IMR-90 (cell line): ENCODE data around the gene TRA2B. TPM values are rescaled to one million over a fixed set of nuclear protein-coding genes. Genes with fewer than 3 reads are reported as not detected.

ENCODE experiments used
- ATAC-seq: fragments of 200-7000 bp; cut with Tn5 transposase; 2 replicates; pipeline ENCODE4 v1.9.1; 2020; ENCODE audit warnings: low read depth, mild to moderate bottlenecking, moderate library complexity
- BruUV-seq: library from RNA; stranded (reverse); fragments of 400-500 nt; replicated peaks from 2 replicates; lab custom pipeline; 2021; lab: Mats Ljungman, UMichigan
- CTCF ChIA-PET: fragments of 300-600 bp; formaldehyde crosslinking; extraction: SDS; loops from one replicate; lab custom pipeline; 2021; ENCODE audit warnings: antibody characterized with exemption; lab: Yijun Ruan, JAX
- POLR2A ChIA-PET: fragments of 300-600 bp; sonication (Branson Sonifier 250); formaldehyde crosslinking; loops from one replicate; lab custom pipeline; 2022; ENCODE audit warnings: antibody characterized with exemption; ENCODE audit not compliant: unreplicated experiment; lab: Charles Lee
- DNase-seq: peaks from one replicate; pipeline ENCODE4 v3.0.0; 2013
- H2AFZ ChIP-seq: replicated peaks from 2 replicates; pipeline ENCODE3; 2013; ENCODE audit warnings: low read length, mild to moderate bottlenecking; ENCODE audit not compliant: poor library complexity
- H2AK5ac ChIP-seq: 2 replicates; pipeline ENCODE4 v1.6.1; 2013; ENCODE audit warnings: low read depth, low read length, inconsistent platforms
- H2AK9ac ChIP-seq: replicated peaks from 2 replicates; pipeline ENCODE3; 2013; ENCODE audit warnings: mild to moderate bottlenecking, low read depth, low read length, moderate library complexity; ENCODE audit not compliant: poor library complexity
- H2BK120ac ChIP-seq: 2 replicates; pipeline ENCODE4 v1.6.1; 2013; ENCODE audit warnings: low read depth, low read length, inconsistent platforms
- H2BK15ac ChIP-seq: 3 replicates; pipeline ENCODE4 v1.6.1; 2013; ENCODE audit warnings: low read depth, low read length, inconsistent platforms
- H2BK20ac ChIP-seq: 2 replicates; pipeline ENCODE4 v1.6.1; 2013; ENCODE audit warnings: low read depth, mild to moderate bottlenecking, inconsistent platforms, low read length, moderate library complexity
- H2BK5ac ChIP-seq: 2 replicates; pipeline ENCODE4 v1.6.1; 2013; ENCODE audit warnings: mild to moderate bottlenecking, low read depth, low read length, inconsistent platforms; ENCODE audit not compliant: poor library complexity, severe bottlenecking
- H3K14ac ChIP-seq: replicated peaks from 2 replicates; pipeline ENCODE4 v1.6.1; 2013; ENCODE audit warnings: low read depth, low read length, inconsistent platforms
- H3K18ac ChIP-seq: 2 replicates; pipeline ENCODE4 v1.6.1; 2013; ENCODE audit warnings: low read depth, low read length, control low read depth
- H3K23ac ChIP-seq: 2 replicates; pipeline ENCODE4 v1.6.1; 2013; ENCODE audit warnings: low read depth, low read length, inconsistent platforms
- H3K27ac ChIP-seq: 2 replicates; pipeline ENCODE4 v1.5.1; 2013; ENCODE audit warnings: mild to moderate bottlenecking, control low read depth, low read length; ENCODE audit not compliant: insufficient read depth
- H3K27me3 ChIP-seq: 2 replicates; pipeline ENCODE4 v1.6.1; 2013; ENCODE audit warnings: low read length; ENCODE audit not compliant: control insufficient read depth, insufficient read depth
- H3K36me3 ChIP-seq: 2 replicates; pipeline ENCODE4 v1.6.1; 2013; ENCODE audit warnings: low read length, mixed read lengths; ENCODE audit not compliant: control insufficient read depth, insufficient read depth
- H3K4ac ChIP-seq: 2 replicates; pipeline ENCODE4 v1.6.1; 2013; ENCODE audit warnings: low read depth, low read length, inconsistent platforms
- H3K4me1 ChIP-seq: 2 replicates; pipeline ENCODE4 v1.6.1; 2013; ENCODE audit warnings: low read length, mixed read lengths; ENCODE audit not compliant: control insufficient read depth, insufficient read depth
- H3K4me2 ChIP-seq: 2 replicates; pipeline ENCODE4 v1.6.1; 2013; ENCODE audit warnings: low read depth, mild to moderate bottlenecking, control low read depth, low read length, moderate library complexity
- H3K4me3 ChIP-seq: 2 replicates; pipeline ENCODE4 v1.5.1; 2013; ENCODE audit warnings: low read depth, mild to moderate bottlenecking, control low read depth, low read length, moderate library complexity; ENCODE audit not compliant: insufficient read depth
- H3K56ac ChIP-seq: 2 replicates; pipeline ENCODE4 v1.6.1; 2013; ENCODE audit warnings: low read length, inconsistent platforms; ENCODE audit not compliant: insufficient read depth; ENCODE audit errors: extremely low read depth
- H3K79me1 ChIP-seq, 2 experiments: 2 replicates each; pipeline ENCODE4 v1.6.1; 2013; ENCODE audit warnings: low read length in 2 of 2, inconsistent platforms in 1 of 2, low read depth in 1 of 2
- H3K9ac ChIP-seq: 2 replicates; pipeline ENCODE4 v1.6.1; 2013; ENCODE audit warnings: low read depth, low read length, control low read depth
- H3K9me1 ChIP-seq: 2 replicates; pipeline ENCODE4 v1.6.1; 2013; ENCODE audit warnings: low read length, inconsistent platforms; ENCODE audit not compliant: insufficient read depth
- H3K9me3 ChIP-seq: 2 replicates; pipeline ENCODE4 v1.6.1; 2013; ENCODE audit warnings: low read length; ENCODE audit not compliant: control insufficient read depth, insufficient read depth
- H4K20me1 ChIP-seq: 2 replicates; pipeline ENCODE4 v1.6.1; 2013; ENCODE audit warnings: low read length, inconsistent platforms; ENCODE audit not compliant: insufficient read depth
- H4K5ac ChIP-seq: 2 replicates; pipeline ENCODE4 v1.6.1; 2013; ENCODE audit warnings: mild to moderate bottlenecking, low read depth, low read length, control low read depth
- H4K8ac ChIP-seq, 2 experiments: 2 replicates each; pipeline ENCODE4 v1.6.1; 2013; ENCODE audit warnings: low read depth in 2 of 2, low read length in 2 of 2, control low read depth in 1 of 2, inconsistent platforms in 1 of 2
- H4K91ac ChIP-seq: 2 replicates; pipeline ENCODE4 v1.6.1; 2013; ENCODE audit warnings: low read depth, low read length, inconsistent platforms; ENCODE audit not compliant: insufficient read depth
- BHLHE40 ChIP-seq: fragments of 150-350 bp; IDR thresholded peaks from 2 replicates; pipeline ENCODE4 v1.6.1; 2016; ENCODE audit warnings: mild to moderate bottlenecking, low read depth, low read length
- RAD21 ChIP-seq: IDR thresholded peaks from 2 replicates; pipeline ENCODE4 v1.6.1; 2012; ENCODE audit warnings: low read length, improper control_type of control experiment
- SMC3 ChIP-seq: fragments of 150-350 bp; IDR thresholded peaks from 2 replicates; pipeline ENCODE4 v1.6.1; 2016; ENCODE audit warnings: low read depth, mild to moderate bottlenecking, antibody characterized with exemption, low read length, moderate library complexity
- WGBS, 2 experiments: methylation state at CpG; one replicate each; pipeline versions ENCODE4 v1.1.5 to v1.1.7; 2013; ENCODE audit warnings: missing lambda C conversion rate in 2 of 2; ENCODE audit not compliant: insufficient read length in 1 of 2; ENCODE audit errors: extremely low coverage in 2 of 2; 5-methylcytosine and 5-hydroxymethylcytosine counted together
- dilution Hi-C: fragments of 300-500 bp; cut with HindIII; formaldehyde crosslinking; loops from one replicate; pipeline ENCODE4 v1.14.3; 2018; ENCODE audit warnings: low sequenced_read_pairs; ENCODE audit not compliant: unreplicated experiment
- in situ Hi-C: fragments of 300-500 bp; cut with MboI; formaldehyde crosslinking; loops from 3 replicates; pipeline ENCODE4 v1.14.3; 2019; ENCODE audit warnings: low sequenced_read_pairs, inconsistent platforms, mixed read lengths
- intact Hi-C: fragments of 100-400 bp; cut with micrococcal nuclease; formaldehyde crosslinking; loops from 2 replicates; pipeline ENCODE4 v1.10.0; 2022
- polyA plus RNA-seq, 3 experiments: library from polyadenylated mRNA; depleted of rRNA; stranded (reverse); fragments of >200 nt; gene quantifications; 2 replicates each; pipeline ENCODE4 v1.2.3, GENCODE V29; 2012; ENCODE audit warnings: low replicate concordance in 1 of 3
- total RNA-seq: library from RNA; depleted of rRNA; stranded (reverse); fragments of >200 nt; gene quantifications from 2 replicates; pipeline ENCODE4 v1.2.3, GENCODE V29; 2012
- TF ChIP-seq, protein P1 (sequence below): conservative IDR thresholded peaks from 2 replicates; pipeline ENCODE4 v1.5.1; 2012; ENCODE audit warnings: mild to moderate bottlenecking, low read depth, low read length, improper control_type of control experiment

Gene TRA2B
- total and polyA plus RNA-seq, 2 of the 4 experiments (the other 2 are of a cell fraction), result 127 to 208 TPM

- in situ Hi-C loops, result loop anchor here (5.0 to 25.0 kb wide), 3 partner anchors 294 to 829 kb away; partner anchors contain the start of gene RFC4
- H3K4me1 ChIP-seq, result 0 out of 2 replicates have a peak, but pooled peaks cover 2% of the 10 kb centered on the region
- no peaks in the 10 kb centered on the region for H3K36me3 ChIP-seq
- no peak overlapping the region for H2BK20ac ChIP-seq
- H3K27ac ChIP-seq, result no peak overlapping the region
- no peak overlapping the region for H4K91ac ChIP-seq
- H2AK9ac ChIP-seq, result peak overlapping the region; percentile 29
- H4K8ac ChIP-seq, result no peak overlapping the region
- no peaks in the 10 kb centered on the region for H3K9me3 ChIP-seq
- H3K27me3 ChIP-seq, result no peaks in the 10 kb centered on the region; the same call in 1 of the 2 replicates
- no peak overlapping the region for H2BK15ac ChIP-seq
- DNase-seq (peak; percentile 62), ATAC-seq (peak; percentile 93)
- H3K14ac ChIP-seq, result no peak overlapping the region
- peak overlapping the region; percentile 58; the same call in 1 of the 2 replicates for H3K4me2 ChIP-seq
- H3K18ac ChIP-seq, result no peak overlapping the region
- H3K23ac ChIP-seq, result no peak overlapping the region
- intact Hi-C loops, result loop anchor here (1.0 to 5.0 kb wide), 6 partner anchors 125 to 634 kb away; partner anchors contain the start of gene ETV5
- no peak overlapping the region for H2BK120ac ChIP-seq
- 11% methylated on average over 7 of the region's 23 CpGs; no CpG with 5 or more reads in 1 of the 2 experiments for WGBS, 2 experiments
- no peak overlapping the region for H3K9ac ChIP-seq
- no peak overlapping the region for H3K4me3 ChIP-seq
- H2BK5ac ChIP-seq, result no peak overlapping the region
- BruUV-seq, result no TSS peak
- dilution Hi-C loops, result no loop called here
- no peaks in the 10 kb centered on the region for H3K79me1 ChIP-seq
- H4K20me1 ChIP-seq, result no peaks in the 10 kb centered on the region
- H3K9me1 ChIP-seq, result no peaks in the 10 kb centered on the region
- no peak overlapping the region for H3K4ac ChIP-seq
- TF ChIP-seq BHLHE40 (no peak), SMC3 (peak; percentile 83), RAD21 (peak; percentile 97)
- TF ChIP-seq, protein P1, sequence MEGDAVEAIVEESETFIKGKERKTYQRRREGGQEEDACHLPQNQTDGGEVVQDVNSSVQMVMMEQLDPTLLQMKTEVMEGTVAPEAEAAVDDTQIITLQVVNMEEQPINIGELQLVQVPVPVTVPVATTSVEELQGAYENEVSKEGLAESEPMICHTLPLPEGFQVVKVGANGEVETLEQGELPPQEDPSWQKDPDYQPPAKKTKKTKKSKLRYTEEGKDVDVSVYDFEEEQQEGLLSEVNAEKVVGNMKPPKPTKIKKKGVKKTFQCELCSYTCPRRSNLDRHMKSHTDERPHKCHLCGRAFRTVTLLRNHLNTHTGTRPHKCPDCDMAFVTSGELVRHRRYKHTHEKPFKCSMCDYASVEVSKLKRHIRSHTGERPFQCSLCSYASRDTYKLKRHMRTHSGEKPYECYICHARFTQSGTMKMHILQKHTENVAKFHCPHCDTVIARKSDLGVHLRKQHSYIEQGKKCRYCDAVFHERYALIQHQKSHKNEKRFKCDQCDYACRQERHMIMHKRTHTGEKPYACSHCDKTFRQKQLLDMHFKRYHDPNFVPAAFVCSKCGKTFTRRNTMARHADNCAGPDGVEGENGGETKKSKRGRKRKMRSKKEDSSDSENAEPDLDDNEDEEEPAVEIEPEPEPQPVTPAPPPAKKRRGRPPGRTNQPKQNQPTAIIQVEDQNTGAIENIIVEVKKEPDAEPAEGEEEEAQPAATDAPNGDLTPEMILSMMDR, result peak; percentile 91
- CTCF ChIA-PET, result interaction anchor here (0.6 to 2.1 kb wide), 10 partner anchors 9 to 595 kb away, joined by 3 to 10 read pairs (median 3); no protein-coding TSS in a partner anchor
- no peak overlapping the region for H2AK5ac ChIP-seq
- peak overlapping the region; percentile 70 for H2AFZ ChIP-seq
- POLR2A ChIA-PET, result no interaction called here
- no peak overlapping the region for H4K5ac ChIP-seq
- H3K56ac ChIP-seq, result no peak overlapping the region
Measured at GRCh38 chr3:185983495-185984141, 45.8 kb upstream of the TRA2B start.
